C4-2B (cell line): Measurements from ENCODE around the gene EPHX1.

Experiments used
- ZFX ChIP-seq: fragments of 450-650 bp; IDR thresholded peaks from 2 replicates; pipeline ENCODE4 v1.6.1; 2017
- TF ChIP-seq, protein P1 (sequence below): fragments of 450-650 bp; conservative IDR thresholded peaks from 2 replicates; pipeline ENCODE4 v1.5.1; 2017; ENCODE audit warnings: mild to moderate bottlenecking

DNA sequence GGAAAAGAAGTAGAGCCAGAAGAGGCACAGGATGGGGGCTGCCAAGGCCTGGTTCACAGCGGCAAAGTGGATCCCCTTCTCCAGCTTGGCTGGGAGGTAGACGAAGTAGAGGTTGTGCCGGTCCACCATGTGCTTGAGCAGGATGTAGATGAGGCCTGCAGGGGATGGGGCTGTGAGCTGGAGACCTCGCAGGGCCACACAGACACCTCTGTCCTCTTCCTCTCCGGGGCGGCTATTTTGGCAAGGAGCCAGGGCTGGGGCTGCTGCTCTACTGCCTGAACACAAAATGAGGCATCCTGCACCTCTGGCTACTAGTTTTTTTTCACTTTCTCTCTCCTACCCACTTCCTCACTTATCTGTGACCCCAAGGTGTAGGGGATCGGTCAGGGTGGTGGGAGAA is 40.0 kb downstream of the EPHX1 start:
- TF ChIP-seq, protein P1, sequence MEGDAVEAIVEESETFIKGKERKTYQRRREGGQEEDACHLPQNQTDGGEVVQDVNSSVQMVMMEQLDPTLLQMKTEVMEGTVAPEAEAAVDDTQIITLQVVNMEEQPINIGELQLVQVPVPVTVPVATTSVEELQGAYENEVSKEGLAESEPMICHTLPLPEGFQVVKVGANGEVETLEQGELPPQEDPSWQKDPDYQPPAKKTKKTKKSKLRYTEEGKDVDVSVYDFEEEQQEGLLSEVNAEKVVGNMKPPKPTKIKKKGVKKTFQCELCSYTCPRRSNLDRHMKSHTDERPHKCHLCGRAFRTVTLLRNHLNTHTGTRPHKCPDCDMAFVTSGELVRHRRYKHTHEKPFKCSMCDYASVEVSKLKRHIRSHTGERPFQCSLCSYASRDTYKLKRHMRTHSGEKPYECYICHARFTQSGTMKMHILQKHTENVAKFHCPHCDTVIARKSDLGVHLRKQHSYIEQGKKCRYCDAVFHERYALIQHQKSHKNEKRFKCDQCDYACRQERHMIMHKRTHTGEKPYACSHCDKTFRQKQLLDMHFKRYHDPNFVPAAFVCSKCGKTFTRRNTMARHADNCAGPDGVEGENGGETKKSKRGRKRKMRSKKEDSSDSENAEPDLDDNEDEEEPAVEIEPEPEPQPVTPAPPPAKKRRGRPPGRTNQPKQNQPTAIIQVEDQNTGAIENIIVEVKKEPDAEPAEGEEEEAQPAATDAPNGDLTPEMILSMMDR, result no peak
- TF ChIP-seq ZFX, result no peak
